ENCODE data around the gene SPRED1.

Gene SPRED1

GRCh38 chr15:38354315-38354929 lies 101.8 kb downstream of the SPRED1 start:
- peak; percentile 5 for DNase-seq (ENCODE audit: low read depth)

GRCh38 chr15:38362355-38362754 lies 109.7 kb downstream of the SPRED1 start:
- no peak for DNase-seq (ENCODE audit: low read depth)

- DNase-seq (ENCODE audit: low read depth) = no peak
These were observed 114.8 kb downstream of the SPRED1 start for GRCh38 chr15:38367476-38367875.

DNA sequence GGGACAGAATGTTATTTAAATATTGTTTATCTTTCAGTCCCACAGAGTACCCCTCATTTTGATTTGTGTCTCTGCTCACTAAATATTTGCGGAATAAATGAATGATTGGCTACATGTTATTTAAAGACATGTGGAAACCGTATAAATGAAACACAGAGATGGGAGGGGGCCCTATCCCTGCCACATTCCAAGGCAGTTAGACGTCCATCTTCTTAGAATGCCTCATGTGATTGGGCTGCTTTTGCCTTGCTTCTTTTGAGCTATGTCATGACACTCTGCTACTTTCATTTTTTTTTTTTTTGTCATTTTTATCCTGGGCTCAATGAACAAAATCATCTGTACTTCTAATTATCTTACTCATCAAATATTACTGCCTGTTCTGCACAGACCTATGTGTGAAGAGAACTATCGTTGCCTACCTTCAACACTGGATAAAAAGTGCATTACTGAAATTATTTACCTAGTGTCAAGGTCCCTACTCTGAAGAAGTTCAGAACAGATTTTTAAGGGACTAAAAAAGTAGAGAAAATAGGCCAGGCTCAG lies 117.4 kb downstream of the SPRED1 start:
- no peak for DNase-seq (ENCODE audit: low read depth)

GRCh38 chr15:38373016-38373415 lies 120.4 kb downstream of the SPRED1 start:
- no peak for DNase-seq (ENCODE audit: low read depth)

DNA sequence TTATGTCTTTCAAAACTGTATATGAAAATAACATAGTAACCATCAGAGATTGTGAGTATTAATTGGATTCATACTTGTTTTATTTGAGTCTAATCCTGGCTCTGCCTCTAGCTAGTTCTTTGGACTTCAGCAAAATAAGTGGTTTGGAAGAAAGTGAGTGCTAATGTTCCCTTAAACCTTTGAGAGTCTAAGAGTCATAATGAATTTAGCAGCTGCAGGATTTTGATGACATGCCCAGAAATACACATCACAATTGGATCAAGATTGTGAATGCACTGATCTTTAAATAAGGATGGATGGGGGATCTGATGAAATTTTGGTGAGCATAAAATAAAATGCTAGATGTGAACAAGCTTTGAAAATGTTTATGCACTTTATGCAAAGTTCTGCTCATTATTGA lies 121.4 kb downstream of the SPRED1 start:
- DNase-seq (ENCODE audit: low read depth) = no peak

GRCh38 chr15:38374556-38374955 lies 121.9 kb downstream of the SPRED1 start:
- no peak for DNase-seq (ENCODE audit: low read depth)

- DNase-seq (ENCODE audit: low read depth) = no peak
These were observed 123.4 kb downstream of the SPRED1 start for GRCh38 chr15:38376081-38376480.

DNA sequence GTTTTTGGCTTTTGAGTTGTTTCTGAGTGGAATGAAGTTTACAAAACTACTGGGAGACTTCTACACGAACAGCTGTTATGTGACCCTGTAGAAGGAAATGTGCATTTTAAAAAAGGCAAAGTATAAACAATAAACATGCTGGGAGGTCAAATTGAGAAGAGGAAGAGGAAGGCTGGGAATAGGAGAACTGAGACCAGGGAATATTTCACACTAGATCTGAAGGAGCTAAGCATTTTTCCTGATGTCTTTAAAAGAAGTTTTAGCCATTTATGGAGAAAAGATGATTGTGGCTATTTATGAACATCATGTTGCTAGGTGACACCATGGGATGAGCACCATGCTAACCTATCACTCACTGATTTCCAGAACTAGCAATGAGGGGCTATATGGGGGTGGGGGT lies 125.0 kb downstream of the SPRED1 start:
- no peak for DNase-seq (ENCODE audit: low read depth)

DNA sequence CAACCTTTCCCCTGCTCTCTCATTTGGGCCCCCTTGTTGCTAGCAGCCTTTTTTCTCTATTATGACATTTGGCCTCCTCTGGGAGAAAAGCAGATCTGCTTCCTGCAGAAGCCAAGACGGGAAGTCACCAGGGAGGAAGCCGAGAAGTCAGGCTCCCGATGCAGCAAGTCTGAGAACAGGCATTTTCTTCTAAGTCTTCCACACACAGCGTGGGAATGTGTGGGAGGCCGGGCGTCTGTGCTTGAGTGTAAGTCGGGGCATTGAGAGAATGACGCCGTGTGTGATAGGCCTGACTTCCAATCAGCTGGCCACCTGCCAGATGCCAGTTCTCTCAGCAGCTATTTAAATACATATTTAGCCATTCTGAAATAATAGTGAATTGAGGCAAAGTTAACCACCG lies 125.5 kb downstream of the SPRED1 start:
- no peak for DNase-seq (ENCODE audit: low read depth)

GRCh38 chr15:38389924-38390542 lies 137.4 kb downstream of the SPRED1 start:
- DNase-seq (ENCODE audit: low read depth) = peak; percentile 48

- no peak for DNase-seq (ENCODE audit: low read depth)
These were observed 138.6 kb downstream of the SPRED1 start for GRCh38 chr15:38391191-38391590.

- DNase-seq (ENCODE audit: low read depth) = no peak
These were observed 145.5 kb downstream of the SPRED1 start for GRCh38 chr15:38398134-38398533.

- DNase-seq (ENCODE audit: low read depth) = no peak
These were observed 148.5 kb downstream of the SPRED1 start for GRCh38 chr15:38401106-38401505.

DNA sequence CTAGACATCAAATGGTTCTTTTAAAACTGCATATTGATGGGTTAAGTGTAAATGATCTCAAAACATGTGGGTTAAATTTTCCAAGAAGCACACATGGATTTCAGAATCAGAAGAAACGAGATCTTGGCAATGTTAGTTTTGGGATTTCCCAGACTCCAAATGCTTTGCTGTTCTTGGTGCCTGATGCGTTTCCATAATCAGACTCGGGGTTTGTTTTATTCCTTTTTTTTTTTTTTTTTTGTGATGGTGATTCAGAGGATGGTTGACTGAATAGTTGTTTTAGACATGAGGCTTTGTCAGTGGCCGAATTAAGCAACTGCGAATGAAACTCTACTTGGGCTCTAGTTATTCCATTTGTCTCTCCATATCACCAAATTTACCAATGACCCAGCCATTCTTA lies 149.1 kb downstream of the SPRED1 start:
- no peak for DNase-seq (ENCODE audit: low read depth)

DNA sequence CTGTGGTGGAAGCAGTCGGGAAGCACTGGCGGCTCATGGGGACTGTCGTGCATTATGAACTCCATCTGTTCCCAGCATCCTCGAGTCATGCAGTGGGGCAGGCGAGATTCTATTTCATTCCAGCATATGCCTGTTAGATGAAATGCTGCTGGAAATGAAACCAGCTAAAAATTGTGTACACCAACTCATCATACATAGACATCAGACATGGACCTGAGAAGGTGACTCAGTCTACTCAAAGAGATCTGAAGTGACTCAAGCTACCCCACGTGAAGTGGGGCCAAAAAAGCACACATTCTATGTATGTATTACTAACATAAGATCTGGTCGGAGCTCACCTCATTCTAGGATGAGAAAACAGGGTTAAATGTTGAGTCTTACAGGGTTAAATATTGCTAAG lies 153.8 kb downstream of the SPRED1 start:
- DNase-seq (ENCODE audit: low read depth) = no peak

Measured in stimulated activated CD8-positive, alpha-beta memory T cell treated with anti-CD3 and anti-CD28 coated beads, Interleukin-7, amount 100 ng/mL, for 24 hours (primary cell).